Ascending aorta (tissue), 2 donors: ENCODE measurements around the gene MIPEP. TPM values are rescaled to one million over a fixed set of nuclear protein-coding genes. Genes with fewer than 3 reads are reported as not detected.

ENCODE experiments used
- DNase-seq, 2 donors: peaks; one replicate each; pipeline ENCODE4 v3.0.0-alpha.2; 2019; ENCODE audit warnings: low spot score in 2 of 2
- H3K27ac ChIP-seq, 2 donors: fragments of 200-600 bp; sonication (generic); one replicate each; pipeline ENCODE4 v1.5.1; 2016 to 2017; ENCODE audit warnings: mild to moderate bottlenecking in 1 of 2
- H3K27me3 ChIP-seq: fragments of 200-600 bp; sonication (generic); one replicate; pipeline ENCODE4 v1.5.1; 2017
- H3K36me3 ChIP-seq, 2 donors: fragments of 200-600 bp; sonication (generic); one replicate each; pipeline ENCODE4 v1.5.1; 2016
- H3K4me1 ChIP-seq, 2 donors: fragments of 200-600 bp; sonication (generic); one replicate each; pipeline ENCODE4 v1.5.1; 2016 to 2017; ENCODE audit warnings: mild to moderate bottlenecking in 1 of 2
- H3K4me3 ChIP-seq, 2 donors: fragments of 200-600 bp; sonication (generic); one replicate each; pipeline ENCODE4 v1.5.1; 2016 to 2017; ENCODE audit warnings: mild to moderate bottlenecking in 1 of 2
- H3K9me3 ChIP-seq, 2 donors: fragments of 200-600 bp; sonication (generic); one replicate each; pipeline ENCODE4 v1.5.1; 2016
- intact Hi-C: fragments of 100-400 bp; cut with DNase I; formaldehyde crosslinking; loops from one replicate; pipeline ENCODE4 v1.15.1; 2023
- total RNA-seq: library from RNA; depleted of rRNA; stranded (reverse); fragments of >200 nt; gene quantifications from one replicate; pipeline ENCODE4 v1.1.0, GENCODE V29; 2016
- TF ChIP-seq, protein P1 (sequence below), 3 experiments: fragments of 200-600 bp in 2 of 3; fragments of 450-650 bp in 1 of 3; sonication (generic) in 2 of 3; IDR thresholded peaks; one replicate each; pipeline ENCODE4 v1.5.1; 2016 to 2019; ENCODE audit warnings: antibody characterized with exemption in 3 of 3, mild to moderate bottlenecking in 1 of 3, moderate library complexity in 1 of 3

The MIPEP gene
- total RNA-seq, 1 donor from 2014 or later: 2.8 TPM

DNA sequence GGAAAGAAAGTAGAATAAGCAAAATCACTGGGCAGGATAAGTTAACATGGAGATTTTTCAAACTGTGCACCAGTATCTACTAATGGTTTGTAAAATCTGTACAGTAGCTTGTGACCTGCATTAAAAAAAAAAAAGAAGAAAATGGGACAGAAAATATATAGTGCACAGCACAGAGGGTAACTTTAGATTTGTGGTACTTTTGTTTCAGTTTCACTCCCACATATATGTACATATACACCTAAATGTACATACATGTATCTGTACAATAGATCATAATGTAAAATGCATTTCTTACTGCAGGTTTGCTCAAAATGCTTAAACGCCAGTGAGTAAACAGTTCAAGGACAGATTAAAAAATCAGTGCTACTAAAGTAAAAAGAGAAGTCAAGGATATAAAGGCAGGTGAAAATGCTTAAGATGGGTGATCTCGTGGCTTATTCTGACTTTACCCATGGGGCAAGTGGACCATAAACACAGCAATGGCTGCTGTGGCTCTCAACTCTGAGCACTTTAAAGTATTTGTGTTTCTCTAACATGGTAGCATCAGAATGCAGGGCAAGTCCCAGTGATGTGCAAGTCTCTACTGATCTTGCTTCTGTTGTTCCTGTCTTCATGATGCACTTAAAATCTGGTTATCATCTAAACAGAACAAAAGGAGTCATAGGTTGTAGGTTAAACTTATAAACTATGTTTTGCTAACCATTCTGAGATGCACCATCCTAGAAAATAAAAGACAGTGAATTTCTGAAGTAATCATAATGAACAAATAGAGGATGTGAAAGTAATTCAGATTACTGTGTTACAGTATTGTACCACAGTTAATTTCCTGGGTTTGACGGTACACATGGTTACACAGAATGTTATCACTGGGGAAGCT is 112.3 kb downstream of the MIPEP start:
- Histone ChIP-seq H3K36me3 (no peaks in the 10 kb centered on the region), H3K27ac (no peak overlapping the region), H3K4me1 (no peaks in the 10 kb centered on the region), H3K27me3 (no peaks in the 10 kb centered on the region), H3K4me3 (no peak overlapping the region), H3K9me3 (no peaks in the 10 kb centered on the region)
- no peak for DNase-seq
- TF ChIP-seq, protein P1, sequence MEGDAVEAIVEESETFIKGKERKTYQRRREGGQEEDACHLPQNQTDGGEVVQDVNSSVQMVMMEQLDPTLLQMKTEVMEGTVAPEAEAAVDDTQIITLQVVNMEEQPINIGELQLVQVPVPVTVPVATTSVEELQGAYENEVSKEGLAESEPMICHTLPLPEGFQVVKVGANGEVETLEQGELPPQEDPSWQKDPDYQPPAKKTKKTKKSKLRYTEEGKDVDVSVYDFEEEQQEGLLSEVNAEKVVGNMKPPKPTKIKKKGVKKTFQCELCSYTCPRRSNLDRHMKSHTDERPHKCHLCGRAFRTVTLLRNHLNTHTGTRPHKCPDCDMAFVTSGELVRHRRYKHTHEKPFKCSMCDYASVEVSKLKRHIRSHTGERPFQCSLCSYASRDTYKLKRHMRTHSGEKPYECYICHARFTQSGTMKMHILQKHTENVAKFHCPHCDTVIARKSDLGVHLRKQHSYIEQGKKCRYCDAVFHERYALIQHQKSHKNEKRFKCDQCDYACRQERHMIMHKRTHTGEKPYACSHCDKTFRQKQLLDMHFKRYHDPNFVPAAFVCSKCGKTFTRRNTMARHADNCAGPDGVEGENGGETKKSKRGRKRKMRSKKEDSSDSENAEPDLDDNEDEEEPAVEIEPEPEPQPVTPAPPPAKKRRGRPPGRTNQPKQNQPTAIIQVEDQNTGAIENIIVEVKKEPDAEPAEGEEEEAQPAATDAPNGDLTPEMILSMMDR (IDR thresholded peaks at IDR 0.05): no peak
- intact Hi-C loops: no loop called here

DNA sequence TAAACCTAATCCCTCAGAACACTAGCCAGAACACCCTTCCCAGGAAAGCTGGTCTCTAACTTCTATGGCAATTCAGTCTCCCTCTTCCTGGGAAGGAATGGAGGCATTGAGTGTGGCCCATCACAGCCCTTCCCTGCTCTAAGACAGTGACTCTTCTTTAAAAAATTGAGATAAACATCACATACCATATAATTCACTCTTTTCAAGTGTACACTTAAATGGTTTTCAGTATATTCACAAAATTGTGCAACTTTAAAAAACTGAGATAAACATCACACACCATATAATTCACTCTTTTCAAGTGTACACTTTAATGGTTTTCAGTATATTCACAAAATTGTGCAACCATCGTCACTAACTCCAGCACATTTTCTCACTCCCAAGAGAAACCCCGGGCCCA is 116.5 kb downstream of the MIPEP start:
- Histone ChIP-seq H3K27me3 (no peaks in the 10 kb centered on the region), H3K4me3 (no peak overlapping the region), H3K36me3 (no peaks in the 10 kb centered on the region), H3K9me3 (no peaks in the 10 kb centered on the region), H3K4me1 (no peaks in the 10 kb centered on the region), H3K27ac (no peak overlapping the region)
- intact Hi-C loops: no loop called here
- DNase-seq: no peak
- TF ChIP-seq, protein P1 (IDR thresholded peaks at IDR 0.05): no peak

DNA sequence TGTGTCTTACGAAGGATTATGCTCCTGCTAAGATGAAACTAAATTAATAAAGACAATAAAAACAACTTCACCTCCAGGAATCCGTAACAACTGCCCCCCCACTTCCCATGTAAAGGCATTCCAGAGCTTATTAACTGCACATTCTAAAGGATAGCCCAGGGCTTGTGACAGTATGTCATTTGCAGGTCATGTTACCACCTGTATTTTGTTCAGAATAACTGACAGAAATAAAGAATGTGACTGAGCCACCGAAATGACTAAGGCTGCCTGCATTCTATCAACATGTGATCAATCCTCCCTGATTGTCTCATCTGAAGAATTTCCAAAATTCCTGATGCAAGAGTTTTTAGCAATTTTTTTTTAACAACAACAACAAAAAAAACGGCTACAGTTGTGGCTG is 117.2 kb downstream of the MIPEP start:
- Histone ChIP-seq H3K36me3 (no peaks in the 10 kb centered on the region), H3K4me1 (no peaks in the 10 kb centered on the region), H3K9me3 (no peaks in the 10 kb centered on the region), H3K27ac (no peak overlapping the region), H3K4me3 (no peak overlapping the region), H3K27me3 (no peaks in the 10 kb centered on the region)
- intact Hi-C loops: no loop called here
- TF ChIP-seq, protein P1 (IDR thresholded peaks at IDR 0.05): no peak
- no peak for DNase-seq

DNA sequence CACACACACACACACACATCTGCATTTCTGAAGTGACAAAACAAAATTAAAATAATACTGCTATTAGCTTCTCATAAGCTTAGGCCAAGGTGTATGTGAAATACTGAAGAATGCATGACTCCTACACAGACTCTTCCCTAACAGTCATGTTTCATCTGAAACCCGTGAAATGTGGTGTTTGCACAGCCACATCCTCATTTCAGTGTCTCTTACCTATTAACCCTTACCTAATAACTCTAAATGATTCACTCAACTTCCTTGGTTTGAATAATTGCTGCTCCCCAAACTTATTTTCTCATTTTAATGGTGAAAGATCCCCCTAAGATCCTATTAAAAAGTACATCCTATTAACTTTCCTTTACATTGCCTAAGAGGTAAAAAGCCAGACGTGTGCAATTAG is 117.6 kb downstream of the MIPEP start:
- Histone ChIP-seq H3K27me3 (no peaks in the 10 kb centered on the region), H3K27ac (no peak overlapping the region), H3K36me3 (no peaks in the 10 kb centered on the region), H3K4me3 (no peak overlapping the region), H3K4me1 (no peaks in the 10 kb centered on the region), H3K9me3 (no peaks in the 10 kb centered on the region)
- intact Hi-C loops: no loop called here
- TF ChIP-seq, protein P1 (IDR thresholded peaks at IDR 0.05): no peak
- no peak for DNase-seq

DNA sequence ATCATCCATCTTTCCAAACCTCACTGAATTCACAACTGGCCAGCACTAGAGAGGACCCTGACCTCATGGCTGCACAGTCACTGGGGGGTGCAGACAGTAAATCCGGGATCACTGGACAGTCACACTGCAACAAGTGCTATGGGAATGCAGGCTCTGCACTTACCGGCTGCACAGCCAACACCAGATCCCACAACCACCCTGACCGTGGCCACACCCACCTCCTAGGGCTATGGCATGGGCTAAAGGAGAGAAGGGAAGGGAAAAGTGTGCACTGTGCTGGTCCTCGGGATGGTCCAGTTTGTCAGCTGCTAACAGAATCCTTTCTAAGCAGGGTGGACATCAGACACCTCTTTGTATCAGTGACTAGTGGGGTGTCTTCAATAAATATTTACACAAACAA is 118.2 kb downstream of the MIPEP start:
- Histone ChIP-seq H3K36me3 (no peaks in the 10 kb centered on the region), H3K4me1 (no peaks in the 10 kb centered on the region), H3K4me3 (no peak overlapping the region), H3K27me3 (no peaks in the 10 kb centered on the region), H3K9me3 (no peaks in the 10 kb centered on the region), H3K27ac (no peak overlapping the region)
- intact Hi-C loops: no loop called here
- TF ChIP-seq, protein P1 (IDR thresholded peaks at IDR 0.05): no peak
- no peak for DNase-seq
